Measurements from ENCODE around the gene LGALS16.
"Not testable (repeated sequence)": the region's sequence is repeated elsewhere in the genome, so short reads cannot be mapped to it uniquely, and the experiment has no call there.

LGALS16 gene

GRCh38 chr19:39655613-39656012 is at the start of gene LGALS16:
Gene LGALS16, plus strand, starts transcription at chr19:39655913. Its CDS starts 49 bp downstream, at chr19:39655962.
- DNase-seq: no peak

GRCh38 chr19:39607021-39607420 is 48.7 kb upstream of the LGALS16 start:
- DNase-seq: no peak

GRCh38 chr19:39607561-39607960 is 48.2 kb upstream of the LGALS16 start:
- DNase-seq: no peak

- DNase-seq: no peak
Measured at GRCh38 chr19:39613597-39613996, 42.1 kb upstream of the LGALS16 start.

- DNase-seq: no peak
Measured at GRCh38 chr19:39617745-39618144, 38.0 kb upstream of the LGALS16 start.

- no peak for DNase-seq
Measured at GRCh38 chr19:39623946-39624345, 31.8 kb upstream of the LGALS16 start.

- DNase-seq: peak; percentile 32
Measured at GRCh38 chr19:39627631-39628030, 28.1 kb upstream of the LGALS16 start.

- DNase-seq: no peak
Measured at GRCh38 chr19:39631178-39631577, 24.5 kb upstream of the LGALS16 start.

GRCh38 chr19:39631626-39632025 is 24.1 kb upstream of the LGALS16 start:
- no peak for DNase-seq

- no peak for DNase-seq
Measured at GRCh38 chr19:39637891-39638290, 17.8 kb upstream of the LGALS16 start.

- no peak for DNase-seq
Measured at GRCh38 chr19:39641773-39642172, 13.9 kb upstream of the LGALS16 start.

GRCh38 chr19:39643591-39643990 is 12.1 kb upstream of the LGALS16 start:
- no peak for DNase-seq

GRCh38 chr19:39645800-39646411 is 9.8 kb upstream of the LGALS16 start:
- no peak for DNase-seq

- DNase-seq: no peak
Measured at GRCh38 chr19:39647918-39648317, 7.8 kb upstream of the LGALS16 start.

GRCh38 chr19:39659791-39660190 is 4.1 kb downstream of the LGALS16 start:
- DNase-seq: no peak

- DNase-seq: no peak
Measured at GRCh38 chr19:39660661-39661060, 4.9 kb downstream of the LGALS16 start.

- DNase-seq: no peak
Measured at GRCh38 chr19:39661565-39661964, 5.9 kb downstream of the LGALS16 start.

GRCh38 chr19:39669860-39670259 is 14.1 kb downstream of the LGALS16 start:
- not testable (repeated sequence) for DNase-seq

GRCh38 chr19:39670998-39671397 is 15.3 kb downstream of the LGALS16 start:
- DNase-seq: no peak

- DNase-seq: peak; percentile 44
Measured at GRCh38 chr19:39671739-39672363, 16.1 kb downstream of the LGALS16 start.

- DNase-seq: no peak
Measured at GRCh38 chr19:39672473-39672872, 16.8 kb downstream of the LGALS16 start.

- DNase-seq: not testable (repeated sequence)
Measured at GRCh38 chr19:39673862-39674261, 18.1 kb downstream of the LGALS16 start.

- no peak for DNase-seq
Measured at GRCh38 chr19:39676004-39676403, 20.3 kb downstream of the LGALS16 start.

- peak; percentile 79 for DNase-seq
Measured at GRCh38 chr19:39677961-39678889, 22.5 kb downstream of the LGALS16 start.

Data from DMS153 (cell line).